Endodermal cell (in vitro differentiated cells): ENCODE measurements around the gene CBLB. TPM values are rescaled to one million over a fixed set of nuclear protein-coding genes. Genes with fewer than 3 reads are reported as not detected.

Experiments used
- DNase-seq: peaks from one replicate; pipeline ENCODE4 v3.0.0-alpha.2; 2017
- H3K27ac ChIP-seq: 2 replicates; pipeline ENCODE4 v1.5.1; 2013; ENCODE audit warnings: mild to moderate bottlenecking, low read depth, low read length, moderate library complexity
- H3K27me3 ChIP-seq: 2 replicates; pipeline ENCODE4 v1.6.1; 2013; ENCODE audit warnings: mild to moderate bottlenecking, low read length, moderate library complexity; ENCODE audit not compliant: insufficient read depth, control insufficient read depth, poor library complexity, severe bottlenecking
- H3K36me3 ChIP-seq: 2 replicates; pipeline ENCODE4 v1.7.0; 2013; ENCODE audit warnings: mild to moderate bottlenecking, low read length, moderate library complexity; ENCODE audit not compliant: control insufficient read depth, insufficient read depth
- H3K4me1 ChIP-seq: one replicate; pipeline ENCODE4 v1.7.0; 2013; ENCODE audit warnings: low read length; ENCODE audit not compliant: control insufficient read depth, insufficient read depth
- H3K4me3 ChIP-seq: 2 replicates; pipeline ENCODE4 v1.5.1; 2013; ENCODE audit warnings: mild to moderate bottlenecking, low read length, moderate library complexity
- H3K9ac ChIP-seq: 2 replicates; pipeline ENCODE4 v1.6.1; 2013; ENCODE audit warnings: mild to moderate bottlenecking, low read length, moderate library complexity; ENCODE audit not compliant: poor library complexity, severe bottlenecking; ENCODE audit errors: extremely low read depth
- H3K9me3 ChIP-seq: 2 replicates; pipeline ENCODE4 v1.6.1; 2013; ENCODE audit warnings: mild to moderate bottlenecking, low read length, moderate library complexity; ENCODE audit not compliant: control insufficient read depth
- H3K27ac Mint-ChIP-seq: 2 replicates; pipeline ENCODE4 v1.8.0; 2020; ENCODE audit warnings: mixed read lengths
- H3K27me3 Mint-ChIP-seq: 2 replicates; pipeline ENCODE4 v1.8.0; 2021; ENCODE audit warnings: mild to moderate bottlenecking, mixed read lengths; ENCODE audit not compliant: insufficient read depth
- H3K36me3 Mint-ChIP-seq: 2 replicates; pipeline ENCODE4 v1.8.0; 2020; ENCODE audit warnings: low read depth, mixed read lengths
- H3K4me1 Mint-ChIP-seq: 2 replicates; pipeline ENCODE4 v1.8.0; 2020; ENCODE audit warnings: mixed read lengths
- H3K4me3 Mint-ChIP-seq: 2 replicates; pipeline ENCODE4 v1.8.0; 2020; ENCODE audit warnings: mild to moderate bottlenecking, moderate library complexity, mixed read lengths
- H3K9me3 Mint-ChIP-seq: 2 replicates; pipeline ENCODE4 v1.8.0; 2020; ENCODE audit warnings: mild to moderate bottlenecking, mixed read lengths
- CTCF ChIP-seq: fragments of 200-600 bp; sonication (generic); conservative IDR thresholded peaks from 2 replicates; pipeline ENCODE4 v1.5.0; 2021; ENCODE audit warnings: antibody characterized with exemption, mild to moderate bottlenecking
- WGBS, 2 experiments: methylation state at CpG; one replicate each; pipeline versions ENCODE4 v1.1.5 to v1.1.7; 2013; ENCODE audit warnings: missing lambda C conversion rate in 2 of 2, mixed read lengths in 1 of 2; ENCODE audit not compliant: insufficient coverage in 1 of 2, insufficient read length in 1 of 2; 5-methylcytosine and 5-hydroxymethylcytosine counted together
- total RNA-seq, 2 donors: library from RNA; stranded (reverse); fragmentation: NEBNext Ultra II Directional in 1 of 2; extraction: Animal tissue kit (Norgen Biotek cat#: 25700) in 1 of 2; gene quantifications; 2 replicates in 1 of 2; 3 replicates in 1 of 2; pipeline ENCODE4 v1.2.1, GENCODE V29; 2021

The CBLB gene
- total RNA-seq, 2 donors from 2014 or later, result 45.4 to 60.5 TPM

- Histone ChIP-seq H3K4me1 (no peaks in the 10 kb centered on the region), H3K4me3 (no peak overlapping the region), H3K9ac (no peak overlapping the region), H3K27ac (no peak overlapping the region), H3K36me3 (no peaks in the 10 kb centered on the region), H3K27me3 (no peaks in the 10 kb centered on the region), H3K9me3 (no peaks in the 10 kb centered on the region)
- Mint-ChIP-seq H3K27me3 (no peaks in the 10 kb centered on the region), H3K4me1 (peaks cover 7% of the 10 kb centered on the region), H3K27ac (no peak overlapping the region), H3K9me3 (peaks cover 2% of the 10 kb centered on the region), H3K36me3 (no peaks in the 10 kb centered on the region), H3K4me3 (no peak overlapping the region)
- no peak for TF ChIP-seq CTCF
- DNase-seq, result no peak
- WGBS, 2 experiments, result 100% methylated on average over 1 of the region's 1 CpG
Measured at GRCh38 chr3:105878061-105878460, 9.2 kb upstream of the CBLB start.

GRCh38 chr3:105877336-105877910 is 8.6 kb upstream of the CBLB start:
- no peak for DNase-seq
- Histone ChIP-seq H3K27me3 (no peaks in the 10 kb centered on the region), H3K36me3 (no peaks in the 10 kb centered on the region), H3K9me3 (no peaks in the 10 kb centered on the region), H3K4me1 (no peaks in the 10 kb centered on the region), H3K9ac (no peak overlapping the region), H3K27ac (no peak overlapping the region), H3K4me3 (no peak overlapping the region)
- Mint-ChIP-seq H3K4me1 (peaks cover 3% of the 10 kb centered on the region), H3K27ac (no peak overlapping the region), H3K27me3 (no peaks in the 10 kb centered on the region), H3K4me3 (no peak overlapping the region), H3K9me3 (no peaks in the 10 kb centered on the region), H3K36me3 (no peaks in the 10 kb centered on the region)
- no peak for TF ChIP-seq CTCF
- WGBS, 2 experiments, result no CpG with 5 or more reads among the region's 1 CpG

- no peak for TF ChIP-seq CTCF
- Mint-ChIP-seq H3K36me3 (no peaks in the 10 kb centered on the region), H3K4me1 (peaks cover 3% of the 10 kb centered on the region), H3K4me3 (no peak overlapping the region), H3K9me3 (no peaks in the 10 kb centered on the region), H3K27me3 (no peaks in the 10 kb centered on the region), H3K27ac (no peak overlapping the region)
- Histone ChIP-seq H3K36me3 (no peaks in the 10 kb centered on the region), H3K27ac (no peak overlapping the region), H3K9ac (no peak overlapping the region), H3K4me3 (no peak overlapping the region), H3K9me3 (no peaks in the 10 kb centered on the region), H3K4me1 (no peaks in the 10 kb centered on the region), H3K27me3 (no peaks in the 10 kb centered on the region)
- 92% methylated on average over 2 of the region's 2 CpGs; no CpG with 5 or more reads in 1 of the 2 experiments for WGBS, 2 experiments
- DNase-seq, result no peak
Measured at GRCh38 chr3:105876780-105877327, 8.0 kb upstream of the CBLB start.
